HG03432 (cell line): ENCODE measurements around the gene TNNC1.

Experiments used
- ATAC-seq: cut with Tn5 transposase; IDR thresholded peaks from one replicate; pipeline ENCODE4 v1.9.1; 2021; ENCODE audit warnings: mild to moderate bottlenecking, moderate library complexity; ENCODE audit not compliant: unreplicated experiment

TNNC1 gene

DNA sequence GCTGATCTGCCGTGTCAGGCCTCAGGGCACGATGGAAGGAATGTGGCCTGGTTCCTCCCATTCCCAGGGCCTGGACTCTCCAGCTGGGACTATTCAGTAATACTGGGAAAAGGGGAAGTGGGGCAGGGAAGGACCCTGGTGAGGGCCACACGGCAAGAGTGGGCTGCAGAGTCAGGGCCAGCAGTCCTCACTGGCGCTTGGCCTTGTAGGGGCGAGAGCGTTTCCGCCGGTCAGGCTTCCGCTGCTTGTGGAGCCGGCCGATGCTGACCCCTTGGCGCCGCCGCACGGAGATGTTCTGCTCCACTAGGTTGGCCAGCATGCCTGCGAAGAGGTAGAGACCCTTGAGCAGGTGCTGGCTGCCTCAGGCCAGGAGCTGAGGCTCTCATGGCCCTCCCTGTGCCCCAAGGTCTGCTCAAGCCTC lies 51.7 kb downstream of the TNNC1 start:
- ATAC-seq = no peak

- no peak for ATAC-seq
Observed at GRCh38 chr3:52401551-52401950, 52.3 kb downstream of the TNNC1 start.
